D341Med (cell line): ENCODE data around the gene PPP4R2.
"Not testable (repeated sequence)": the region's sequence is repeated elsewhere in the genome, so short reads cannot be mapped to it uniquely, and the experiment has no call there.

ENCODE experiments used
- DNase-seq: peaks from one replicate; pipeline ENCODE4 v3.0.0; 2012; ENCODE audit warnings: low spot score

Gene PPP4R2

GRCh38 chr3:73026111-73026759 is 29.6 kb downstream of the PPP4R2 start:
- no peak for DNase-seq

- no peak for DNase-seq
These were observed 30.1 kb downstream of the PPP4R2 start for GRCh38 chr3:73026760-73027113.

- no peak for DNase-seq
These were observed 32.2 kb downstream of the PPP4R2 start for GRCh38 chr3:73028803-73029202.

GRCh38 chr3:73029321-73029796 is 32.7 kb downstream of the PPP4R2 start:
- DNase-seq = no peak

GRCh38 chr3:73030073-73030597 is 33.5 kb downstream of the PPP4R2 start:
- no peak for DNase-seq

- DNase-seq = no peak
These were observed 35.0 kb downstream of the PPP4R2 start for GRCh38 chr3:73031573-73032103.

- no peak for DNase-seq
These were observed 40.3 kb downstream of the PPP4R2 start for GRCh38 chr3:73036694-73037591.

GRCh38 chr3:73041537-73041936 is 44.9 kb downstream of the PPP4R2 start:
- DNase-seq = no peak

GRCh38 chr3:73043414-73043813 is 46.8 kb downstream of the PPP4R2 start:
- DNase-seq = no peak

- DNase-seq = no peak
These were observed 48.8 kb downstream of the PPP4R2 start for GRCh38 chr3:73045391-73045790.

- DNase-seq = no peak
These were observed 49.6 kb downstream of the PPP4R2 start for GRCh38 chr3:73046195-73046594.

- no peak for DNase-seq
These were observed 52.7 kb downstream of the PPP4R2 start for GRCh38 chr3:73049319-73049718.

- DNase-seq = no peak
These were observed 56.2 kb downstream of the PPP4R2 start for GRCh38 chr3:73052857-73053256.

GRCh38 chr3:73055583-73055982 is 59.0 kb downstream of the PPP4R2 start:
- DNase-seq = no peak

- DNase-seq = peak; percentile 35
These were observed 59.6 kb downstream of the PPP4R2 start for GRCh38 chr3:73056014-73056844.

- DNase-seq = no peak
These were observed 60.2 kb downstream of the PPP4R2 start for GRCh38 chr3:73056845-73057150.

- DNase-seq = no peak
These were observed 63.7 kb downstream of the PPP4R2 start for GRCh38 chr3:73060302-73060723.

- DNase-seq = no peak
These were observed 64.8 kb downstream of the PPP4R2 start, which contains the start of gene EBLN2 for GRCh38 chr3:73061416-73061815. Gene EBLN2 (plus strand): TSS chr3:73061659. CDS start chr3:73062082, 423 bp downstream.

GRCh38 chr3:73066243-73066642 is 69.6 kb downstream of the PPP4R2 start:
- not testable (repeated sequence) for DNase-seq

GRCh38 chr3:73068419-73068818 is 71.8 kb downstream of the PPP4R2 start:
- no peak for DNase-seq

GRCh38 chr3:73069187-73069586 is 72.6 kb downstream of the PPP4R2 start:
- DNase-seq = no peak
